Activated CD8-positive, alpha-beta memory T cell treated with anti-CD3 and anti-CD28 coated beads, Interleukin-2, amount 50 U/mL, for 1 hour (primary cell): ENCODE results near the gene IGF2.

Experiments used
- DNase-seq: peaks from one replicate; pipeline ENCODE4 v3.0.0-alpha.2; 2020; ENCODE audit errors: extremely low read depth

The IGF2 gene

DNA sequence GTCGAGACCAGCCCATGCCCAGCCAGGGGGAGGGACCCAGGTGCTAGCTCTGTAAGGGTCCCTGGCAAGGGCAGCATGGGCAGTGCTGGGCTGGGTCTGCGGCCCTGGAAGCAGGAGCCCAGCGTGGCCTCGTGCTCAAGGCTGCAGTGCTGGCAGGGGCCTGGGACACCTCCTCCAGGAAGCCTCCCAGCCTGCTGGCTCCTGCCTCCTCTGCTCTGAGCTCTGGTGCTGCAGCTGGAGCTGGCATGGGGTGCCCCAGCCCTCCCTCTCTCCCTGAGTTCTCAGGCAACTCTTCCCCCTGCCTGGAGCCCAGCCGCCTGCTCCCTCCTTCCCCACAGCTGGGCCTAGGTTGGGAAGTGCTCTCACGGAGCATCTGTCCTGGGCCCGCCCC lies 15.0 kb upstream of the IGF2 start:
- no peak for DNase-seq

DNA sequence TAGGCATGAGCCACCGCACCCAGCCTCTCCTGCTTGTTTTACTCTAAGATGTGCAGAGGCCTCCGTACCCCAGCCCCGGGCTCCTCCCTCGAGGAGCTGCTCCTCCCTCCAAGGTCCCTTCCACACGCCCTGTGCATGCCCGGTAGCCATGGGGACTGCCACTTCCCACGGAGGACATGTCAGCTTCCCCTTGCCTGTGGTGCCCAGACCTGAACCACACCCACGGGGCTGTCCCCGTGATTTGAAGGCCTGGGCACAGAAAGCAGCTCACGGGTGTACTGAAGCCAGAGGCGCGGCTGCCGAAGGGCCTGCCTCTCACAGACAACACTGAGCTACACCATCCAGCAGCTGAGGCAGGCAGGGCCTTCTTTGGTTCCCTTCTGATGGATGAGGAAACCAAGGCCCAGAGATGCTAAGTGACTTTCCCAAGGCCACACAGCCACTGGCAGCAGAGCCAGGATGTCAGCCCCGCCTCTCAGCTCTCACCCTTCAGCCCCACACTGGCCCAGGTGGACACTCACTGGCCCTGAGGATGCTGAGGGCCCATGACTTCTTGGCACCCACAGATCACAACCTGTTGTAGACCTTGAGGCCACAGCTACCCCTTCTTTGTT lies 14.5 kb upstream of the IGF2 start:
- no peak for DNase-seq

- DNase-seq, result peak; percentile 51
Observed at GRCh38 chr11:2151500-2152257, 12.5 kb upstream of the IGF2 start.

DNA sequence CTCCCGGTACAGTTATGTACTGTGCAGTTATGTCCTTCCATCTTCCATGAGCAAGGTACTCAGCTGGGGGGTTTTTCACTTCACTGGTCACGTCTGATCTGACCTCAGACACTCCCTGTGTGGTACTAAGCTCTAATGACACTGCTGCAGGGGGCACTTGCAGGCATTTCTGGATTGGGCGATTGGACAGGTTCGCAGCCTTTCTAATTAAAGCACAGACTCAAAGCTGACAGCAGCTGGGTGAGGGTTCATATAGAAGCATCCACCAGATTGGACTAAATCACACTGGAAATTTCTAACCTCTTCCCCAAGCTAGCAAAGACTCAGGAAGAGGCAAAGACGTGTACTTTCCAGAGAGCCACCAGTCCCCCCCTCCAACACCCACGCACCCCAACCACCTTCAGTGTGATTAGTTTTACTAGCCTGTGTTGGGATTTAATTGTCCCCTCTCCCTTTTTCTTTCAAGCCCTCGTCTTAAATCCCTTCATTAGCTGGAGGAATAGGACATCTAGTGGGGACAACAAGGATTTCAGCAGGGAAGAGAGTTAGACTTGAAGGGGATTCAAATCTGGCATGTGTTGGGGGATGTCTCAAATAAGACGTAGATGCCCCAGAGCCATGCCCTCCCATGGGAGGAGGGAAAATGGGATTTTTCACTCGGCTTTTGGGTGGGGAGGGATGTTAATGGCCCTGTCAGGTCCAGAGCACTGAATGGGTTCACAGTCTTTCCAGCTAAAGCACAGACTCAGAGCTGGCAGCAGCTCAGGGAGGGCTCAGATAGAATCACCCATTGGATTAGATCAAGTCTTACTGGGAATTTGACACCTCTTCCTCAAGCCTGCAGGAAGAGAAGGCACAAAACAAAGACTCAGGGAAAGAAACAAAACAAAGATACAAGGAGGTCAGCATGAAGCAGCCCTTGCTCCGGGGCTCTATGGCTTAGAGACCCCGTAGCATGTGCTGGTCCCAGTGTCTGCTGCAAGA lies 11.0 kb upstream of the IGF2 start:
- no peak for DNase-seq

- DNase-seq, result no peak
Observed at GRCh38 chr11:2149460-2149859, 10.3 kb upstream of the IGF2 start.

- DNase-seq, result no peak
Observed at GRCh38 chr11:2148595-2148994, 9.4 kb upstream of the IGF2 start.

GRCh38 chr11:2147391-2147790 lies 8.2 kb upstream of the IGF2 start:
- no peak for DNase-seq

DNA sequence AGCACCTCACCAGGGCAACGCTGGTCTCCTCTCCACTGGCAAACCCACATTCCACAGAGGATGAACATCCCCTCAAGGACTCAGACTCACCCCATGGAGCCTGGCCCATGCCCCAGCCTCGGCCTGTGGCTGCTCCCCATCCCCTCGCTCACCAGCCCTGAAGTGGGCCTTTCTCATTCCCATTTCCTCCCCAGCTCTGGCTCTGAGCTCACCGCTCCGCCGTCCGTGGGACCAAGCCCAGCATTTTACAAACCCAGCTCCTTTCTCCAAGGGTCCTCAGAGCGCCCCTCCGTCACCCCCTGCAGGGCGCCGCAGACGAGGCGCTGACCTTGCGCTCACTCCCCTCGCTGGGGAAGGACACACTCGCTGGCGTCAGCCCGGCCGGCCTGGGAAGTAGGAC lies 6.9 kb upstream of the IGF2 start:
- DNase-seq, result no peak

DNA sequence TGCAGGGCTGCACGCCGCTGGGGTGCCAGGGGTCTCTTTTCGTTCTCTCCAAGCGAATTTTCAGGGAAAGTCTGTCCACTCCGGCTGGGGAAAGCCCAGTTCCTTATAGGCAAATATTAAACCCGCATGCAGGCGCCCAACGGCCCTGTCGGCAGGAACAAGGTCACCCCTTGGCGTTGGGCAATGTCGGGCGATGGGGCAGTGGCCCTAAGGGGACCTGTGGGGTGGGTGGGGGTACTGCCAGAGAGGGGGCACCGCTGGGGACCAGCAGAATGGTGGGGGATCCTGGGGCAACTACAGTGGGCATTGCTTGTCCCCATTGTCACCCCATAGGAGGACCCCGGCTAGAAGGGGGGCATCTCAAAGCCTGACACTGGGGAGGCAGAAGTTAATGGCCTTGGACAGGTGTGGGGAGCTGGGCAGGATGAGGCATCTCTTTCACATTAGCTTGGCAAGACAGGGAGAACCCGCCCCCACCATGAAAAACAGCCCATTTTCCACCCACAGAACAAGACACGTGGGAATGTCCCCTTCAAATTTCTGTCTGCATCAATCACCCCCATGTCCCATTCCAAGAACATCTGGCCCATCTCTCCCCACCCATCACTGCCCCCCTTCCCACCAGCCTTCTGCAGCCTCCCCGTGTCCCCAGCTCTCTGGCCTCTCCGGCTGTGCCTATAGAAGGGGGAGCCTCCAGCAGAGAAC lies 5.5 kb upstream of the IGF2 start:
- no peak for DNase-seq

- no peak for DNase-seq
Observed at GRCh38 chr11:2143799-2144543, 4.8 kb upstream of the IGF2 start.

DNA sequence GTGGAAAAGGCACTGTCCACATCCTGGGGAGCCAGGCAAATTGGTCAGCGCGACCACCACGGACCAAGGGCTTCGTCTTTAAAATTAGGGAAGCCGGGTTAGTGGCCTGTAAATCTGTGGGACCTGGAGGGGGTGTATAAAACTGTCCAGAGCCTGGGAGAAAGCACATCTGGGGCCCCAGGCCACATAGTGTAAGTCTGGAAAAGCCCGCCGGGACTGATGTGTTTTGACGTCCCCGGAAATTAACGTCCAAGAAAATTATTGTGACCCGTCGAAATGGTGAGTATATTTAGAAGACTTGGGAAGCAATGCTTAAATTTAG lies 4.2 kb upstream of the IGF2 start:
- no peak for DNase-seq

GRCh38 chr11:2142762-2143202 lies 3.6 kb upstream of the IGF2 start:
- DNase-seq, result no peak

- DNase-seq, result no peak
Observed at GRCh38 chr11:2142300-2142759, 3.1 kb upstream of the IGF2 start.

DNA sequence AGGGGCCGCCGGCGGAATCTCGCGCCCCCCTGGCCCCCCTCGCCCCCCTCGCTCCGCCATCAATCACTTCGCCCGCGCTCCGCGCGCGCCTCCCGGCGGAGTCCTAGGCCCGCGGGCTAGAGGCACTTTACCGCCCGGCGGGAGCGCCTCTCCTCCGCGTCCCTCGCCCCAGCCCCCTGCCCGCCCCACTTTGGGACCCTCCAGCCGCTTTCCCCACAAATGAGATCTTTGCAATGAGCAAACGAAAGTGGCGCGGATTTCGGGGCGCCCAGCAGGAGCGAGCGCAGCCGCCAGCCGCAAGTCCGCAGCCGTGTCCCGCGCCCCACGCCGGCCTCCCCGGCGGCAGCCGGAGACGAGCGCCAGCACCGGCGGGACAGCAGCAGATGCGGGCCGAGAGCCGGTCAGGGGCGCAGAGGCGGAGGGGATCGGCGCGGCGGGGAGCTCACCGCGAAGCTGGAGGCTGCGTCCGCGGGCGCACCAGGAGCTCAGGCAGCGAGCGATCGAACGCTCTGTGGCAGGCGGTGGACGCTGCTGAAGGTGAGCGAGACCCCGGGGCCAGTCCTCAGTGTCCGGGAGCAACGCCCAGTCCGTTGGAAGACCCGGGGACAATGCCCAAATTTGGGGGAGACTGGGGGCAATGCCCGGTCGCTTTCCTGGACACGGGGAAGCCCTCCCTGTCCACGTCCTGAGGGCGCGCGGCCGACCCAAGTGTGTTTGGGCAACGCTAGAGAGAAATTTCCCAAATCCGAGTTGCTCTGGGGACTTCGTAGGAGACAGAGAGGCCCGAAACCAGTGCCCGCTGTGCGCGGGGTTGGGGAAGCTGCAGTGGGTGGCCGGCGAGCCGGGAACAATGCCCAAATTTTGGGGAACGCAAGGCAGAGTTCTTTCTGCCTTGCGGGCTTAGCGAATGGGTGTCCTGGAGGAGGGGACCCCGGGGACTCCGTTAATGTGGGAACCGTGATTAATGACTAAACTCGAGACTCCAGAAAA lies 1.5 kb upstream of the IGF2 start:
- DNase-seq, result no peak

- no peak for DNase-seq
Observed at GRCh38 chr11:2139621-2140337, 590 bp upstream of the IGF2 start.

DNA sequence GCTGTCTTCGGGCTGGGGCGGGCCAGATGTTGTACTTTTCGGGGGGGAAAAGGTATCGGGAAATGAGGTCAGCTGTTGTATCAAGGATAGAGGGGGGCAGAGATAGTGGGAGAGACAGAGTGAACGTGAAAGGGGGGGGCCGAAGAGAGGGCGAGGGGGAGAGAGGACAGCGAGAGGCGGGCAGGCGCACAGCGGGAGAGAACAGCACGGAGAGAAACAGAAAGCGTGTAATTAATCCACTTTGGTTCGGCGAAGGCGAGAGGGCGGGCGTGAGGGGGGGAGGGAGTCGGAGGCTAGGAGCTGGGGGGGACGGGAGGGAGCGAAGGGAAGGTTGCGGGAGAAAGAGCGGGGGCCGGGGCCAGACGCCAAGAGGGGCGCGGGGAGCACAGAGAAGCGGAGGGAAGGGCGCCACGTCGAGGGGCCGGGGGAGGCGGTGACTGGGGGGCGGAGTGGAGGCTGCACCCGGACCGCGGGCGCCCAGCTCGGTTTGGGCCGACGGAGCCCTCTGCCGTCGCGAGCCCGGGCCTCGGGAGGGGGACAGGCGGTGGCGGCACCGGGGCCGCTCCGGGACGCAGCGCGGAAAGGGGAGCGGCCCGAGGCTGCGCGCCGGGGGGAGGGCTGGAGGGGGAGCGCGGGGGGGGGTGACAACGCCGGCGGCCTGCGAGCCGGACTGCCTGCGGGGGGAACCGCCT lies 612 bp downstream of the IGF2 start:
- no peak for DNase-seq

DNA sequence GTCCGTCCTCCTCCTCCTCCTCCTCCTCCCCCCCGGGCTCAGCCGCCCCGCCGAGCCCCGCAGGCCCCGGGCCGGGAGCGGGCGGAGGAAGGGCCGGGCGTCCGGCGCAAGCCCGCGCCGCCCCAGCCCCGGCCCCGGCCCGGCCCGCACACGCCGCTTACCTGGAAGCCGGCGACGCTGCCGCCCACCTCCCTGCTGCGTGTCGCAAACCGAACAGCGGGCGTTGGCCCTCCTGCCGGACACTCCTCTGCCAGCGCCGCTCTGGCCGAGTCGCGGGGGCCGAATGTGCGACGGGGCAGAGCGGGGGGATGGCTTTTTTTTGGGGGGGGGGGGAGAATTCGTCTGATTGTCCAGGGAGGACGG lies 1.1 kb downstream of the IGF2 start:
- DNase-seq, result no peak

DNA sequence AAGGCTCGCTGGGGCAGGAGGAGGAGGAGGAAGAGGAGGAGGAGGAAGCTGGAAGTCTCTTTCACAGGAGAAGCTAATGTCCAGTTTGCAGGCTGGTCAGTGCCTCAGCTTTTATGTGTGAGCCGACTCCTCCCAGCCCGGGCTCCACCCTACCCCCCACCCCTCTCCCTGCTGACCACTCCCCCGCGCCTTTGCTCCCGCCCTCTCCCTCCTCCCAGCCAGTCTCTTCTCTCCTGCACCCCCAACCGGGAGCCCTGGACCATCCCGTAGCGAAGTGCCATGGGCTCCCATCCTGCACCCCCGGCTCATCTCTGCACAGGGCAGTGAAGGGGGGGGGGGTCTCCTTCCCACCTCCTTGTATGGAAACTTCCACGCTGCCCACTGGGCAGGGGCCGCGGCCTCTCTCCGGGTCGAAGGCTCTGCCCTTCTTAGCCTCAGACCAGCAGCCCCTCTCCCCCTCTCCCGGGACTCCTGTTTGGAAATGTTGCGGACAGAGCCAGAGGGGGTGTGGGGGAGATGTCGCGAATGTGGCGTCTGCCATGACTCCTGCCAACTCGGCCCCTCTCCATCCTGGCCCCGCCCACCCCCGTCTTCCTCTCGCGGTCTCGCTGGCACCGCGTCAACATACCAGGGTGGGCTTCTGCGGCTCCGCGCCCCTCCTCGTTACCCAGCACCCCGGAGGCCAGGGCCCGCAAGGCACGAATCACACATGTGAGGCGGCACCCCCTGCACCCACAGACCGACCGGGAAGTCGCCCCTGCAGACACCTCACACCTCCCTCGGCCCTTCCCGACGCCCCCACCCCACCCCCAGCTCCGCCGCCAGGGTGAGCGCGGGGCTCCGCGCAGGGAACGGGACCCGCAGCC lies 1.8 kb downstream of the IGF2 start:
- DNase-seq, result no peak
